Neural cell (in vitro differentiated cells): ENCODE measurements around the gene METAP2. TPM values are rescaled to one million over a fixed set of nuclear protein-coding genes. Genes with fewer than 3 reads are reported as not detected.
"Not testable (repeated sequence)": the region's sequence is repeated elsewhere in the genome, so short reads cannot be mapped to it uniquely, and the experiment has no call there.

Experiments
- H2AFZ ChIP-seq: fragments of 200-600, 300-800 bp; sonication (generic), shearing (Covaris generic); 2 replicates; pipeline ENCODE4 v1.6.0; 2014; ENCODE audit warnings: low read depth, mild to moderate bottlenecking, antibody characterized with exemption, low read length, moderate library complexity
- H3F3A ChIP-seq: fragments of 200-600 bp; shearing (Covaris generic); 2 replicates; pipeline ENCODE4 v1.6.1; 2016; ENCODE audit warnings: mild to moderate bottlenecking, moderate library complexity, mixed read lengths, antibody characterized with exemption, low read length; ENCODE audit not compliant: insufficient read depth, poor library complexity, severe bottlenecking
- H3K27ac ChIP-seq: fragments of 200-600, 300-800 bp; sonication (generic), shearing (Covaris generic); 2 replicates; pipeline ENCODE4 v1.5.1; 2014; ENCODE audit warnings: mild to moderate bottlenecking, low read length, moderate library complexity
- H3K27me3 ChIP-seq: fragments of 300-800, 200-600 bp; sonication (generic), shearing (Covaris generic); 2 replicates; pipeline ENCODE4 v1.6.0; 2014; ENCODE audit warnings: mild to moderate bottlenecking, low read depth, low read length, moderate library complexity; ENCODE audit not compliant: insufficient read depth
- H3K36me3 ChIP-seq: fragments of 300-800, 200-600 bp; sonication (generic), shearing (Covaris generic); 2 replicates; pipeline ENCODE4 v1.5.1; 2014; ENCODE audit warnings: mild to moderate bottlenecking, antibody characterized with exemption, low read length, moderate library complexity; ENCODE audit not compliant: insufficient read depth
- H3K4me2 ChIP-seq: fragments of 300-800, 200-600 bp; sonication (generic), shearing (Covaris generic); 2 replicates; pipeline ENCODE4 v1.6.0; 2014; ENCODE audit warnings: mild to moderate bottlenecking, low read length
- H3K4me3 ChIP-seq: fragments of 300-800, 200-600 bp; sonication (generic), shearing (Covaris generic); 2 replicates; pipeline ENCODE4 v1.5.1; 2014; ENCODE audit warnings: mild to moderate bottlenecking, low read length, moderate library complexity
- H3K79me2 ChIP-seq: fragments of 200-600 bp; shearing (Covaris generic); replicated peaks from 2 replicates; pipeline ENCODE4 v1.6.0; 2014; ENCODE audit warnings: mild to moderate bottlenecking, low read length, moderate library complexity; ENCODE audit not compliant: insufficient read depth
- H3K9ac ChIP-seq: fragments of 300-800, 200-600 bp; sonication (generic), shearing (Covaris generic); 2 replicates; pipeline ENCODE4 v1.6.1; 2016; ENCODE audit warnings: mild to moderate bottlenecking, low read length, mixed read lengths
- H3K9me2 ChIP-seq: fragments of 200-600 bp; shearing (Covaris generic); 2 replicates; pipeline ENCODE4 v1.6.1; 2016; ENCODE audit warnings: mild to moderate bottlenecking, low read length, mixed read lengths; ENCODE audit not compliant: insufficient read depth
- H3K9me3 ChIP-seq: fragments of 200-600, 300-800 bp; sonication (generic), shearing (Covaris generic); 2 replicates; pipeline ENCODE4 v1.6.1; 2016; ENCODE audit warnings: mild to moderate bottlenecking, mixed run types, low read length, moderate library complexity, mixed read lengths
- H4K20me1 ChIP-seq: fragments of 200-600 bp; shearing (Covaris generic); 2 replicates; pipeline ENCODE4 v1.6.1; 2016; ENCODE audit warnings: mild to moderate bottlenecking, mixed run types; ENCODE audit not compliant: insufficient read depth
- CTCF ChIP-seq: fragments of 450-650 bp; IDR thresholded peaks from 2 replicates; pipeline ENCODE4 v1.5.1; 2014; ENCODE audit warnings: antibody characterized with exemption, mild to moderate bottlenecking, moderate library complexity; ENCODE audit not compliant: poor library complexity, severe bottlenecking
- EP300 ChIP-seq: fragments of 450-650 bp; conservative IDR thresholded peaks from 2 replicates; pipeline ENCODE4 v1.6.1; 2014; ENCODE audit warnings: antibody characterized with exemption, mild to moderate bottlenecking, moderate library complexity; ENCODE audit not compliant: poor library complexity, severe bottlenecking
- EZH2 ChIP-seq: fragments of 200-600, 300-800 bp; shearing (Covaris generic), sonication (generic); IDR thresholded peaks from 2 replicates; pipeline ENCODE4 v1.6.1; 2014; ENCODE audit warnings: antibody characterized with exemption, low read length, borderline replicate concordance, mild to moderate bottlenecking; ENCODE audit not compliant: insufficient read depth, poor library complexity, severe bottlenecking
- MXI1 ChIP-seq: fragments of 450-650 bp; conservative IDR thresholded peaks from 2 replicates; pipeline ENCODE4 v1.6.1; 2014; ENCODE audit warnings: antibody characterized with exemption, mild to moderate bottlenecking; ENCODE audit not compliant: poor library complexity, severe bottlenecking
- POLR2AphosphoS5 ChIP-seq: IDR thresholded peaks from 2 replicates; pipeline ENCODE4 v1.6.1; 2012
- RAD21 ChIP-seq: fragments of 450-650 bp; conservative IDR thresholded peaks from 2 replicates; pipeline ENCODE4 v1.6.1; 2014; ENCODE audit warnings: antibody characterized with exemption, mild to moderate bottlenecking, moderate library complexity
- REST ChIP-seq: IDR thresholded peaks from 2 replicates; pipeline ENCODE4 v1.6.1; 2012; ENCODE audit warnings: borderline replicate concordance
- SMC3 ChIP-seq: fragments of 450-650 bp; conservative IDR thresholded peaks from 2 replicates; pipeline ENCODE4 v1.6.1; 2014; ENCODE audit warnings: antibody characterized with exemption, mild to moderate bottlenecking, moderate library complexity; ENCODE audit not compliant: poor library complexity
- TAF1 ChIP-seq: IDR thresholded peaks from 2 replicates; pipeline ENCODE4 v1.6.1; 2012; ENCODE audit warnings: low read depth
- polyA plus RNA-seq: library from polyadenylated mRNA; depleted of rRNA; stranded (reverse); fragments of >200 nt; gene quantifications from 2 replicates; pipeline ENCODE4 v1.2.3, GENCODE V29; 2014

Gene METAP2
- polyA plus RNA-seq, 1 donor from 2014 or later, result 78.0 TPM

GRCh38 chr12:95446506-95446900 lies 27.4 kb upstream of the METAP2 start:
- no peak for TF ChIP-seq POLR2AphosphoS5
- TF ChIP-seq REST, result no peak
- TF ChIP-seq MXI1, result no peak
- TF ChIP-seq RAD21, result no peak
- no peak for TF ChIP-seq TAF1
- TF ChIP-seq EZH2, result no peak
- TF ChIP-seq EP300, result no peak
- TF ChIP-seq CTCF, result no peak
- no peak for TF ChIP-seq SMC3
- Histone ChIP-seq H3K27ac (no peak overlapping the region), H3K4me2 (no peak overlapping the region), H3F3A (no peaks in the 10 kb centered on the region), H3K9me3 (no peaks in the 10 kb centered on the region), H2AFZ (no peak overlapping the region), H3K9me2 (no peaks in the 10 kb centered on the region), H3K4me3 (no peak overlapping the region), H3K9ac (no peak overlapping the region), H3K36me3 (no peaks in the 10 kb centered on the region), H3K27me3 (peaks cover 4% of the 10 kb centered on the region), H3K79me2 (no peaks in the 10 kb centered on the region), H4K20me1 (no peaks in the 10 kb centered on the region)

GRCh38 chr12:95449656-95450055 lies 24.3 kb upstream of the METAP2 start:
- H2AFZ ChIP-seq, H3K36me3 ChIP-seq, H3K4me3 ChIP-seq, H3F3A ChIP-seq, H3K27ac ChIP-seq, H3K9ac ChIP-seq, H3K9me2 ChIP-seq, H3K4me2 ChIP-seq, H4K20me1 ChIP-seq, H3K9me3 ChIP-seq, H3K79me2 ChIP-seq, H3K27me3 ChIP-seq: not testable (repeated sequence)

GRCh38 chr12:95452501-95452900 lies 21.5 kb upstream of the METAP2 start:
- H3K36me3 ChIP-seq, H3K27ac ChIP-seq, H4K20me1 ChIP-seq, H2AFZ ChIP-seq, H3K27me3 ChIP-seq, H3F3A ChIP-seq, H3K9me2 ChIP-seq, H3K9me3 ChIP-seq, H3K4me3 ChIP-seq, H3K9ac ChIP-seq, H3K79me2 ChIP-seq, H3K4me2 ChIP-seq: not testable (repeated sequence)

GRCh38 chr12:95453881-95454280 lies 20.1 kb upstream of the METAP2 start:
- H4K20me1 ChIP-seq, H3K27ac ChIP-seq, H3K36me3 ChIP-seq, H3K27me3 ChIP-seq, H3K9ac ChIP-seq, H3K79me2 ChIP-seq, H3K4me2 ChIP-seq, H3K4me3 ChIP-seq, H3K9me2 ChIP-seq, H2AFZ ChIP-seq, H3K9me3 ChIP-seq, H3F3A ChIP-seq: not testable (repeated sequence)

- H3K27me3 ChIP-seq, H3K9ac ChIP-seq, H3K4me2 ChIP-seq, H3K79me2 ChIP-seq, H3K27ac ChIP-seq, H3K36me3 ChIP-seq, H3K4me3 ChIP-seq, H3F3A ChIP-seq, H2AFZ ChIP-seq, H3K9me2 ChIP-seq, H3K9me3 ChIP-seq, H4K20me1 ChIP-seq: not testable (repeated sequence)
Observed at GRCh38 chr12:95454780-95455215, 19.2 kb upstream of the METAP2 start.
